IMR-90 (cell line): ENCODE data around the gene MAST1.

Experiments
- RFX5 ChIP-seq: IDR thresholded peaks from 2 replicates; pipeline ENCODE4 v1.8.0; 2012; ENCODE audit warnings: low read depth, mild to moderate bottlenecking, low read length, moderate library complexity
- SMC3 ChIP-seq: fragments of 150-350 bp; IDR thresholded peaks from 2 replicates; pipeline ENCODE4 v1.6.1; 2016; ENCODE audit warnings: low read depth, mild to moderate bottlenecking, antibody characterized with exemption, low read length, moderate library complexity
- TF ChIP-seq, protein P1 (sequence below): conservative IDR thresholded peaks from 2 replicates; pipeline ENCODE4 v1.5.1; 2012; ENCODE audit warnings: mild to moderate bottlenecking, low read depth, low read length, improper control_type of control experiment

DNA sequence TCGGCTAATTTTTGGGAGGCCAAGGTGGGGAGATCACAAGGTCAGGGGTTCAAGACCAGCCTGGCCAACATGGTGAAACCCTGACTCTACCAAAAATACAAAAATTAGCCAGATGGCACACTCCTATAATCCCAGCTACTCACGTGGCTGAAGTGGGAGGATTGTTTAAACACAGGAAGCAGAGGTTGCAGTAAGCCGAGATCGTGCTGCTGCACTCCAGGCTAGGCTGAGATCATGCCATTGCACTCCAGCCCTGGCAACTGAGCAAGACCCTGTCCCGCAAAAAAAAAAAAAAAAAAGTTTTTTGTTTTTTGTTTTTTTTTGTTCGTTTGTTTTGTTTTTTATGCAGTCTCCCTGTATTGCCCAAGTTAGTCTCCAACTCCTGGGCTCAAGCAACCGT, 21.2 kb downstream of the MAST1 start:
- TF ChIP-seq, protein P1, sequence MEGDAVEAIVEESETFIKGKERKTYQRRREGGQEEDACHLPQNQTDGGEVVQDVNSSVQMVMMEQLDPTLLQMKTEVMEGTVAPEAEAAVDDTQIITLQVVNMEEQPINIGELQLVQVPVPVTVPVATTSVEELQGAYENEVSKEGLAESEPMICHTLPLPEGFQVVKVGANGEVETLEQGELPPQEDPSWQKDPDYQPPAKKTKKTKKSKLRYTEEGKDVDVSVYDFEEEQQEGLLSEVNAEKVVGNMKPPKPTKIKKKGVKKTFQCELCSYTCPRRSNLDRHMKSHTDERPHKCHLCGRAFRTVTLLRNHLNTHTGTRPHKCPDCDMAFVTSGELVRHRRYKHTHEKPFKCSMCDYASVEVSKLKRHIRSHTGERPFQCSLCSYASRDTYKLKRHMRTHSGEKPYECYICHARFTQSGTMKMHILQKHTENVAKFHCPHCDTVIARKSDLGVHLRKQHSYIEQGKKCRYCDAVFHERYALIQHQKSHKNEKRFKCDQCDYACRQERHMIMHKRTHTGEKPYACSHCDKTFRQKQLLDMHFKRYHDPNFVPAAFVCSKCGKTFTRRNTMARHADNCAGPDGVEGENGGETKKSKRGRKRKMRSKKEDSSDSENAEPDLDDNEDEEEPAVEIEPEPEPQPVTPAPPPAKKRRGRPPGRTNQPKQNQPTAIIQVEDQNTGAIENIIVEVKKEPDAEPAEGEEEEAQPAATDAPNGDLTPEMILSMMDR = no peak
- TF ChIP-seq RFX5 (no peak), SMC3 (no peak)
